Activated naive CD8-positive, alpha-beta T cell treated with anti-CD3 and anti-CD28 coated beads for 36 hours (primary cell): ENCODE measurements around the gene SDC3. TPM values are rescaled to one million over a fixed set of nuclear protein-coding genes. Genes with fewer than 3 reads are reported as not detected.
"Not testable (repeated sequence)": the region's sequence is repeated elsewhere in the genome, so short reads cannot be mapped to it uniquely, and the experiment has no call there.

ENCODE experiments used
- DNase-seq: peaks from one replicate; pipeline ENCODE4 v3.0.0; 2021
- H3K27ac Mint-ChIP-seq: one replicate; pipeline ENCODE4 v1.8.0; 2022; ENCODE audit warnings: mild to moderate bottlenecking, moderate library complexity, mixed read lengths
- H3K27me3 Mint-ChIP-seq: one replicate; pipeline ENCODE4 v1.8.0; 2022; ENCODE audit warnings: mild to moderate bottlenecking, mixed read lengths
- H3K36me3 Mint-ChIP-seq: one replicate; pipeline ENCODE4 v1.8.0; 2021; ENCODE audit warnings: mild to moderate bottlenecking, mixed read lengths
- H3K4me1 Mint-ChIP-seq: one replicate; pipeline ENCODE4 v1.8.0; 2021; ENCODE audit warnings: mixed read lengths
- H3K4me3 Mint-ChIP-seq: one replicate; pipeline ENCODE4 v1.8.0; 2022; ENCODE audit warnings: mild to moderate bottlenecking, moderate library complexity, mixed read lengths
- H3K9me3 Mint-ChIP-seq: one replicate; pipeline ENCODE4 v1.8.0; 2022; ENCODE audit warnings: mixed read lengths
- total RNA-seq, 2 experiments: library from RNA; stranded (reverse); gene quantifications; one replicate each; pipeline ENCODE4 v1.2.3, GENCODE V29; 2021

Gene SDC3
- total RNA-seq, 2 experiments from 2014 or later, result 0.30 to 0.43 TPM

DNA sequence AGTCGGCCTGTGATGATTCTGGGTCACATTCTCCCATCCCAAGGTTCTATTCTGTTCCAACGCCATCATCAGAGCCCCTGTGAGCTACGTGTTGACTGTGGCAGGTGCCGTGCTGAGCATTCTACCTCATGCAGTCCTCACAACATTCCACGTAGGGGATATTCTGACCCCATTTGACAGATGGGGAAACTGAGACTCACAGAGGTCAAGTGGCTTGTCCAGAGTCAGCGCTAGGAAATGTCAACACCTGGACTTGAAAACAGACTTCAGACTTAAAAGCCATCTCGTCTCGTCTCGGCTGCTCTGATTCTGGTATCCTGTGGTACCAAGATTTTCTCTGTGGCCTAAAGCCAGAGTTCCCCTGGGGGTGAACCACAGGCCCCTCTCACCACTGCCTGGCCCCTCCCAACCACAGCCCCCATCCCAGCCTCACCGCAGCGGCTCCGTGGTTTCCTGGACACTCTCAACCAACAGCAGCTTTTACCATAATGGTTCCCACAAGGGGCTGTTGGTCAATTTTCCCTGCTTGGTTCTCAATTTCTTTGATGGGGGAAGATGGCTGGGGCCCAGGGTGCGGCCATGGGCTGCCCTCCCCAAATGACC is 39.6 kb downstream of the SDC3 start:
- no peaks in the 10 kb centered on the region for H3K36me3 Mint-ChIP-seq
- peaks cover 18% of the 10 kb centered on the region for H3K27me3 Mint-ChIP-seq
- H3K9me3 Mint-ChIP-seq, result peaks cover 13% of the 10 kb centered on the region
- H3K4me1 Mint-ChIP-seq, result no peaks in the 10 kb centered on the region
- peak; percentile 27 for DNase-seq
- no peak overlapping the region for H3K4me3 Mint-ChIP-seq
- H3K27ac Mint-ChIP-seq, result peak overlapping the region; percentile 52

DNA sequence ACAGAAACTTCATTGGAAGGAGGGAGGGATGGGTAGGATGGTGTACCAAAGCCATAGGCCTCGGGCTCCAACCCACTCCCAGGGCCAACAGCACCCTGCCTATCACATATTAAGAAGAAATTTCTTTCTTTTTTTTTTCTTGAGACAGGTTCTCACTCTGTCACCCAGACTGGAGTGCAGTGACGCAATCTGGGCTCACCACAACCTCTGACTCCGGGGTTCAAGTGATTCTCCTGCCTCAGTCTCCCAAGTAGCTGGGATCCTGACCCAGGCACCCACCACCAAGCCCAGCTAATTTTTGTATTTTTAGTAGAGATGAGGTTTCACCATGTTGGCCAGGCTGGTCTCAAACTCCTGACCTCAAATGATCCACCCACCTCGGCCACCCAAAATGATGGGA is 40.5 kb downstream of the SDC3 start:
- peaks cover 19% of the 10 kb centered on the region for H3K27me3 Mint-ChIP-seq
- DNase-seq, H3K4me1 Mint-ChIP-seq, H3K27ac Mint-ChIP-seq, H3K36me3 Mint-ChIP-seq, H3K4me3 Mint-ChIP-seq, H3K9me3 Mint-ChIP-seq: not testable (repeated sequence)

DNA sequence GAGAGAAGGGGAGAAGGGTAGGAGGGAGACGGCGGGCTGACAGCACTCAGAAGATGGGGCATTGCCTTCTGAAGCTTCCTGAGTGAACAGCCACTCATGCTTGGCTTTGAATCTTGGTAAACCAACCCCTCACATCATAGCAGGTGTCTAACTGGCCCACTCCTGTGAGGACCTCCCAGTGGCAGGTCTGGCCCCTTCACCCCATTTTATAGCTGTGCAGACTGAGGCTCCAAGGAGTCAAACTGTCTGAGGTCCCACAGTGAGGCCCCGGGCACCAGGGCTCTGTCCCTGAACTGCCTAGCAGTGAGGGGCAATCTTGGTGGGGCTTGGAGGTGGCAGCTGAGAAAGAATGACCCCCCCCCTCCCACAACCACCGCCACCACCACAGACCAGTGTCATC is 41.0 kb downstream of the SDC3 start:
- no peak overlapping the region for H3K27ac Mint-ChIP-seq
- H3K36me3 Mint-ChIP-seq, result no peaks in the 10 kb centered on the region
- H3K9me3 Mint-ChIP-seq, result peaks cover 7% of the 10 kb centered on the region
- no peaks in the 10 kb centered on the region for H3K4me1 Mint-ChIP-seq
- no peak for DNase-seq
- peaks cover 19% of the 10 kb centered on the region for H3K27me3 Mint-ChIP-seq
- no peak overlapping the region for H3K4me3 Mint-ChIP-seq

DNA sequence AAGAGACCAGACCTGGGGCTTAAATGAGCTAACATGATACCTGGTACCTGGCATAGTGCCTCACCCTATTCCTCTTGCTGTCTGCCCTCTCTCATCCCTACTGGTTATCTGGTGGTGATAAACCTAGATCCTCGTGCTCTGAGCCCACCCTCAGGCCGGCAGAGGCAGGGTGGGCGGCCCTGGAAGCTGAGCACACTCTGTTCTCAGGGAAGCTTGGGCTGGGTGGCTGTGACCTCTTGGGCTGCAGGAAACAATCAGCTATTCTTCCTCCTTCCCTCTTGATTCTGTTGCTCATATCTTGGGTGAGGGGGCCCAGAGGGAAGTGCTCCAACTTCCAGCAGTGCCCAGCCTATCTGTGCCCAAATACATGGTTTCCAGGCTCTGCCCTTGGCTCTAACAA is 42.0 kb downstream of the SDC3 start:
- Mint-ChIP-seq H3K4me1 (no peaks in the 10 kb centered on the region), H3K9me3 (no peaks in the 10 kb centered on the region), H3K27ac (no peak overlapping the region), H3K4me3 (no peak overlapping the region), H3K36me3 (no peaks in the 10 kb centered on the region), H3K27me3 (peaks cover 19% of the 10 kb centered on the region)
- DNase-seq, result no peak

DNA sequence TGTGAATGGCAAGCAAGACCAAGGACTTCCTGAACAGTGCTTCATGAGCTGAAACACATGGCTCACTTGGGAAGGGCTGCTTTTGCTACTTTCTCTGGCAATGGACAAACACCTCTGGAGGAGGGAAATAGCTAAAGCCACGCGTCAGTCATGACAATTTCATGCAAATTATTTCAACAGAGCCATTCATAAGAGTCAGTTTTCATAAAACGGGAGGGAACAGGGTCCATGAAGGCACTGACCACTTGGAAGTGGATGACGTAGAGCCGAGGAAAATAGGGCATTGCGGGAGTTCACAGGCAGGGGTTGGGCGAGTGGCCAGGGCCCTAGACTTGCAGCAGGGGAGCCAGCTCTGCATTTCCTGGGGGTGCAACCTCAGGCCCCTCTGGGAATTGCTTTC is 43.9 kb downstream of the SDC3 start:
- no peaks in the 10 kb centered on the region for H3K36me3 Mint-ChIP-seq
- H3K9me3 Mint-ChIP-seq, result no peaks in the 10 kb centered on the region
- H3K27ac Mint-ChIP-seq, result no peak overlapping the region
- DNase-seq, result no peak
- no peaks in the 10 kb centered on the region for H3K4me1 Mint-ChIP-seq
- H3K4me3 Mint-ChIP-seq, result no peak overlapping the region
- H3K27me3 Mint-ChIP-seq, result peaks cover 19% of the 10 kb centered on the region

DNA sequence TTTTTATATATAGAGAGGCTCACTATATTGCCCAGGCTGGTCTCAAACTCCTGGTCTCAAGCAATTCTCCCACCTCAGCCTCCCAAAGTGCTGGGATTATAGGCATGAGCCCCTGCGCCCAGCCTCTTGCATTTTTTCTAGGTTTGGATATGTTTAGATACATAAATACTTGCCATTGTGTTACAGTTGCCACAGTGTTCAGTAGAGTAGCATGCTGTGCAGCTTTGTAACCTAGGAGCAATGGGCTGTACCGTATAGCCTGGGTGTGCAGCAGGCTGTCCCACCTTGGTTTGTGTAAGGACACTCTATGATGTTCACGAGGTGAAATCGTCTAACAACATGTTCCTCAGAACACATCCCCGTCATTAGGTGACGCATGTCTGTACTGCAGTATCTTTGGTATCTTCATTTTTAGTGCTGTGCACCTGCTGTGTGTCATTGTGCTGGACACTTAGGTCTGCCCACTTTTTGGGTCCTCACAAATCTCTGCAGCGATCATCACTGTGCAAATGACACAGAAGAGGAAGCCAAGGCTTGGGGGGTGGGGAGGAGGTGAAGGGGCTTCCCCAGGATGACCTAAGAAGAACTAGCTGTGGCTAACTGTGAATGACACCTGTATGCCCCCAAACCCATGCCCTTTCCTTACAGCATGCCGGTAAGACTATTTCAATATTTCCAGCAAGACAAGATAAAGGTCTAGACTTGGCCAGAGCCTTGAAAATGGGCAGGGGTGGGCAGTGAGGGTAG is 44.5 kb downstream of the SDC3 start:
- H3K4me3 Mint-ChIP-seq, result no peak overlapping the region
- no peak for DNase-seq
- H3K27ac Mint-ChIP-seq, result no peak overlapping the region
- no peaks in the 10 kb centered on the region for H3K36me3 Mint-ChIP-seq
- H3K4me1 Mint-ChIP-seq, result no peaks in the 10 kb centered on the region
- H3K9me3 Mint-ChIP-seq, result no peaks in the 10 kb centered on the region
- H3K27me3 Mint-ChIP-seq, result peaks cover 16% of the 10 kb centered on the region

DNA sequence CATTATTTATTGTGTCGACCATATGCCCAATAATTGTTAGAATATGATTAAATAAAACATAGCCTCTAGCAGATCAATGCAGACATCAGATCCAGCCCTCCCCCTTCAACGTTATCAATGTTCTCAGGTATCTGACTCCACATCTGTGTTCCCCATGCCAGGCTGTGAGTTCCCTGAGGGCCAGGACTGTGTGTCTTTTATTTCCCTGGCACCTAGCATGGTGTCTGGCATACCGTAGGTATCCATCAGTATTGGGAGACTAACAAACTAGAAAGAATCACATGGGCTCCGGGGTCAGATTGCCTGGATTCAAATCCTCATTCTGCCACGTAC is 48.3 kb downstream of the SDC3 start:
- peaks cover 16% of the 10 kb centered on the region for H3K27me3 Mint-ChIP-seq
- no peaks in the 10 kb centered on the region for H3K36me3 Mint-ChIP-seq
- no peaks in the 10 kb centered on the region for H3K9me3 Mint-ChIP-seq
- H3K27ac Mint-ChIP-seq, result no peak overlapping the region
- no peaks in the 10 kb centered on the region for H3K4me1 Mint-ChIP-seq
- no peak overlapping the region for H3K4me3 Mint-ChIP-seq
- no peak for DNase-seq

DNA sequence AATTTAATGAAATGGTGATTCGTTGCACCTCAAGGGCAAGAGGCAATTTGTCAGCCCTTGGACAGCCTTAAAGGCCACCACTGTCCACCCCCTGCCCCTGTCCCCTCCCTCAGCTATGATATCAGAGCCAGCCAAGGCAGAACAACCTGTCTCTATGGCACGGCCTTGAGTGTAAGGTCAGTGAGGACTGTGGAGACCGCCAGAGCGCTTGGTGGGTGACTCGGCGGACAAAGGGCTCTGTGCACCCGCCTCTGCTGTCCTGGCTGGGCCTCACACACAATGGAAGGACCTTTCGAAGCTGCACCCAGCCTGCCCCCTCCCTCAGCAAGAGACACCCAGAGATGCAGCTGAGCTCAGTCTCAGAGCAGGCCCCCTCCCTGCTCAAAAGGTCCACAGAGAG is 50.6 kb downstream of the SDC3 start:
- no peak overlapping the region for H3K4me3 Mint-ChIP-seq
- H3K27me3 Mint-ChIP-seq, result peaks cover 8% of the 10 kb centered on the region
- H3K9me3 Mint-ChIP-seq, result no peaks in the 10 kb centered on the region
- no peak for DNase-seq
- H3K4me1 Mint-ChIP-seq, result peaks cover 5% of the 10 kb centered on the region
- H3K36me3 Mint-ChIP-seq, result no peaks in the 10 kb centered on the region
- H3K27ac Mint-ChIP-seq, result no peak overlapping the region

DNA sequence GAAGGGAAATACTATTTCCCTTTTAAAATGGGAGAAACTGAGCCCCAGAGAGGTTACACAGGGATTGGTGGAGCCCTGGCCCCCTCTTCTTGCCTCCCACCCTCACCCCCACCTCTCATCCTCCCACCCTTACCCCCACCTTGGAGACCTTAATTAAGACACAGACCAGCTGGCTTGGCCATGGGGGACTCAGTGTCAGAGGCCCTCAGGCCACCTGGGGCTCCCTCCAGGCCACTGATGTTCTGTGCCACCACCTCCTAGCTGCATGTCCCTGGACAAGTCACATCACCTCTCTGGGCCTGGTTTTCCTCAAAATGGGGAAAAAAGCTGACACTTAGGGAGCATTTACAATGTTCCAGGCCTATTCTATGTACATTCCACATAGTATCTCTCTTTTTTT is 51.5 kb downstream of the SDC3 start:
- no peak overlapping the region for H3K27ac Mint-ChIP-seq
- no peak overlapping the region for H3K4me3 Mint-ChIP-seq
- H3K4me1 Mint-ChIP-seq, result peaks cover 5% of the 10 kb centered on the region
- H3K9me3 Mint-ChIP-seq, result no peaks in the 10 kb centered on the region
- no peak for DNase-seq
- H3K27me3 Mint-ChIP-seq, result peaks cover 8% of the 10 kb centered on the region
- H3K36me3 Mint-ChIP-seq, result no peaks in the 10 kb centered on the region

DNA sequence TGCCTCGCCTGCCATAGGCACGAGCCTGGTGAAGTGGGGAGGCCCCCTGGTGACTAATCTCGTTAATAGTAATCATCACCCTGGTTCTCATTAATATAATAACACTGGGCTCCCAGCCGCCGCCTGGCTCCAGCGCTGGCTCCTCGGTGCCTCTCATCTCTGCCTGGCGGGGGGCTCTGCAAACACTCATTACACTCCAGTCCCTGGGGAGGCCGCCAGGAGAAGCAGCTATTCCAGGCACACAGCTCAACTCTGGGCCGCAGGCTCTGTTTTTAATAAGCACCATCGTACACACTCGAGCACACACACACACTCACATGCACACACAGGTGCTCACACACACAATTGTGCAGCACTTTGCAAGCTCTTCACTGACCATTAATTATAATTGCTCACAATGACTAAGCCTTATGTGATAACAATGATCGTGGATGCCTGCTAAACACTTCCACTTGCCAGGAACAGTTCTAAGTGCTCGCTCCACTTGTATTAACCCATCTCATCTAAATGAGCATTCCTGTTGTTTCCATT is 52.2 kb downstream of the SDC3 start:
- no peak overlapping the region for H3K27ac Mint-ChIP-seq
- H3K4me1 Mint-ChIP-seq, result peaks cover 5% of the 10 kb centered on the region
- no peak overlapping the region for H3K4me3 Mint-ChIP-seq
- H3K27me3 Mint-ChIP-seq, result peaks cover 8% of the 10 kb centered on the region
- no peaks in the 10 kb centered on the region for H3K36me3 Mint-ChIP-seq
- no peak for DNase-seq
- H3K9me3 Mint-ChIP-seq, result no peaks in the 10 kb centered on the region

DNA sequence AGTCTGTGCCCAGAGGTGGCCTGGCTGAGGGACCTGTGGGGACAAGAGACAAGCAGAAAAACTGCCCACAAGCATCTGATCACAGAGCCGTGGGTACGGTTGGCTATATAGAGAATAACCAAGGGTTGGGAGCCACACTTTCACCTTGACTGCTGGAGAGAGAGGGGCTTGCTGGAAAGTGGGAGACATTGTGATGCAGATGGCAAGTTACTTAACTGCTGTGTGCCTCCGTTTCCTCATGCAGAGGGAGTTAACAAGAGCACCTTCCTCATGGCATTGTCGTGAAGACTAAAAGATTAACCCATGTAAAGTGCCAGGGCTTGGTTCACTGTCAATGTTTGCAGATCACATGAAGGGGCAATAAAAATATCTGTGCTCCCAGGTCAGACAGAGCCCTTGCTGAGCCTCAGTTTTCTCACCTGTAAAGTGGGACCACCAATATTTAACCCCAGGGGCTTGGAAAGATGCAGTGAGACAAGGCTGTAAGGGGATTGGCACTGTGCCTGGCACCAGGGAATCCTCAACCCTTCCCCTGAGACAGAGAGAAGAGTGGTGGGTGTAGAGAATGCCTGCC is 52.8 kb downstream of the SDC3 start:
- H3K9me3 Mint-ChIP-seq, result no peaks in the 10 kb centered on the region
- no peak overlapping the region for H3K27ac Mint-ChIP-seq
- peaks cover 5% of the 10 kb centered on the region for H3K4me1 Mint-ChIP-seq
- H3K36me3 Mint-ChIP-seq, result no peaks in the 10 kb centered on the region
- peaks cover 8% of the 10 kb centered on the region for H3K27me3 Mint-ChIP-seq
- no peak for DNase-seq
- no peak overlapping the region for H3K4me3 Mint-ChIP-seq

DNA sequence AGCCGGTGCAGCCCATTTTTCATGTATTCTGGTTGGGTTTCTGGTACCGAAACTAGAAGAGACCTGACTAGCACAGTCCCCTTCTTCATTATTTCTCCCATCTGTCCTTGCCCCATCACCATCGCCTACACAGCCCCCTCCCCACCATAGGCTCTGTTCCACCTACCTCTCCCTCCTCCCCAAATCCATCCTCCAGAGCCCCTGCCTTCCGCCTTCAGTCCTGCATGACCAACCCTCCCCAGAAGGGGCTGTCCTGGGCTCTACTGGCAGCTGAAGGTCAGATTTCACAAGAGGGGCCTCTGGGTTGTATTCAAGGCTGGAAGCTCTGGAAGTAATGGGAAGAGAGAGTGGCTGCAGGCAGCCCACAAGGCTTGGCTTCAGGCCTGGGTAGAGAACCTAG is 55.2 kb downstream of the SDC3 start:
- Mint-ChIP-seq H3K36me3 (no peaks in the 10 kb centered on the region), H3K9me3 (no peaks in the 10 kb centered on the region), H3K4me3 (no peak overlapping the region), H3K4me1 (peaks cover 5% of the 10 kb centered on the region), H3K27me3 (peaks cover 25% of the 10 kb centered on the region), H3K27ac (no peak overlapping the region)
- no peak for DNase-seq

DNA sequence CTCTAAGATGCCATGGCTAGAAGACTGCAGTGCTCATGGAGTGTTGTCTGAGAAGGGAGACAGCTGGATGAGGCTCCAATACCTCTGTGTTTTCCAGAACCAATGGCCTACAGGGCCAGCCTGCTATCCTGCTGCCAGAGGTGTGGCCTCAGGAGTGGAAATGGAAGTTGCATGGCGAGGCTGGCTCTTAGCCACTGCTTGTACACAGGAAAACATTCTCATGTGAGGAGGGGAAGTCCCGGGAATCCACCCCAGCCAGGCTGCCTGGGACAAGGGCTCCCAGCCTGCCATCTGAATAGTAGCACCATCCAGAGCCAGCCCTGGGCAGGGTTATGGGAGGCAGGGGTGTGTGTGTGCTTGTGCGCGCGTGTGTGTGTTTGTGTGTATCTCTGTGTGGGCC is 56.5 kb downstream of the SDC3 start:
- Mint-ChIP-seq H3K4me3 (no peak overlapping the region), H3K36me3 (no peaks in the 10 kb centered on the region), H3K27ac (no peak overlapping the region), H3K4me1 (peaks cover 5% of the 10 kb centered on the region), H3K27me3 (peaks cover 30% of the 10 kb centered on the region), H3K9me3 (no peaks in the 10 kb centered on the region)
- no peak for DNase-seq

DNA sequence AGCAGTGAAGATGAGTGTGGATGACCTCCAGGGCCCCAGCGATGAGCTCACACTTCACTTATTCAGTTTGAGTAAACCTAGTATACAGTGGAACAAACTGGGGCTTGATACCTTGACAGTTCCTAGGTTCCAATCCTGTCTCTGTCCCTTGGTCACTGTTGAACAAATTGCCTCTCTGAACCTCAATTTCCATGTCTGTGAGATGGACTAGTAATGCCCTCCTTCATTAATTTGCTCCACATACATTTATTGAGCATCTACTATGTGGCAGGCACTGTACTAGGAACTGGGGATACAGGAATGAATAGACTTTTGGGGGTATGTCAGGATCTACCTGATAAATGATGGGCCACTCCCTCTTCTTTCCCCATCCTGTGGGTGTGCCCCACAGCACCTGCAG is 57.3 kb downstream of the SDC3 start:
- DNase-seq, result no peak
- H3K36me3 Mint-ChIP-seq, result no peaks in the 10 kb centered on the region
- H3K4me1 Mint-ChIP-seq, result peaks cover 5% of the 10 kb centered on the region
- H3K27me3 Mint-ChIP-seq, result peaks cover 33% of the 10 kb centered on the region
- H3K9me3 Mint-ChIP-seq, result no peaks in the 10 kb centered on the region
- no peak overlapping the region for H3K4me3 Mint-ChIP-seq
- H3K27ac Mint-ChIP-seq, result no peak overlapping the region

DNA sequence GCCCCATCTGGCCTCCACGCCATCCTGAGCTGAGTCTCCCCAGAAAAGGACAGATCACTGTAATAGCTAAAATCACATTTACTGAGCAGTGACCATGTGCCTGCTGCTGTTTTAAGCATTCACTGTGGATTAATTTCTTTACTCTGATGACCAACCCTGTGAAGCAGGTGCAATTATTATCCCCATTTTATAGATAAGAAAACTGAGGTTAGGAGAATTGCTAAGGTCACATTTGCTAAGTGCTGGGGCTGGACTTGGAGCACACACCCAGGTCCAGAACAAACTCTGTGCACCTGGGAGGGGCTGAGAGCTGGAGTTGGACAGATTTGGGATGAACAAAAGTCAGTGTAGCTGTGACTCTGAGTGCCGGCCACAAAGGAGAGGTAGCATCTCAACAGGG is 58.0 kb downstream of the SDC3 start:
- Mint-ChIP-seq H3K27ac (no peak overlapping the region), H3K36me3 (no peaks in the 10 kb centered on the region), H3K4me1 (peaks cover 5% of the 10 kb centered on the region), H3K4me3 (no peak overlapping the region), H3K9me3 (no peaks in the 10 kb centered on the region), H3K27me3 (peaks cover 40% of the 10 kb centered on the region)
- DNase-seq, result no peak

DNA sequence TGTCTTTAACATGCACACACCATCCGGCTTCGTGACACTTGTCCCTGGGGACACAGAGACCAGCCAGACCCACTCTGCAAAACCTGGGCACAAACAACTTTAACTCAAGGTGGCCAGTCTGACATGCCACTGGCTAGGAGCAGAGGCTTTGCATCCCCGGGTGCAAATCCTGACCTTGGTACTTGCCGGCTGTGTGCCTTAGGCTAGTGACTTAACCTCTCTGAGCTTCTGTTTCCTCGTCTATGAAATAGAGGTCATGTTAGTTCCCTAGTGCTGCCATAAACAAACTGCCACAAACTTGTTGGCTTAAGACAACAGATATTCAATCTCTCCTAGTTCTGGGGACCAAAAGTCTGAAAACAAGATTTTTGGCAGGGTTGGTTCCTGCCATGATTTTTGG is 60.4 kb downstream of the SDC3 start:
- no peak overlapping the region for H3K27ac Mint-ChIP-seq
- peaks cover 45% of the 10 kb centered on the region for H3K27me3 Mint-ChIP-seq
- H3K4me1 Mint-ChIP-seq, result no peaks in the 10 kb centered on the region
- no peaks in the 10 kb centered on the region for H3K9me3 Mint-ChIP-seq
- H3K36me3 Mint-ChIP-seq, result no peaks in the 10 kb centered on the region
- DNase-seq, result no peak
- H3K4me3 Mint-ChIP-seq, result no peak overlapping the region
